Neuronal stem cell (in vitro differentiated cells): Measurements from ENCODE around the gene ACE2.

Experiments used
- DNase-seq: peaks from one replicate; pipeline ENCODE4 v3.0.0-alpha.2; 2013; ENCODE audit warnings: low spot score
- H2AFZ ChIP-seq: one replicate; pipeline ENCODE4 v1.6.1; 2013; ENCODE audit warnings: mild to moderate bottlenecking, low read length, inconsistent platforms
- H2AK5ac ChIP-seq: 2 replicates; pipeline ENCODE4 v1.6.1; 2013; ENCODE audit warnings: low read depth, mild to moderate bottlenecking, inconsistent platforms, low read length, moderate library complexity, mixed read lengths
- H2BK120ac ChIP-seq: 2 replicates; pipeline ENCODE4 v1.6.1; 2013; ENCODE audit warnings: low read depth, mild to moderate bottlenecking, inconsistent platforms, low read length, moderate library complexity, mixed read lengths
- H2BK12ac ChIP-seq: one replicate; pipeline ENCODE4 v1.6.1; 2013; ENCODE audit warnings: low read length, inconsistent platforms
- H2BK15ac ChIP-seq: 2 replicates; pipeline ENCODE4 v1.6.1; 2013; ENCODE audit warnings: mild to moderate bottlenecking, low read length, inconsistent platforms, mixed read lengths
- H2BK5ac ChIP-seq: one replicate; pipeline ENCODE4 v1.6.1; 2013; ENCODE audit warnings: inconsistent platforms, mild to moderate bottlenecking, low read length, moderate library complexity
- H3K14ac ChIP-seq: one replicate; pipeline ENCODE4 v1.6.1; 2013; ENCODE audit warnings: low read length, inconsistent platforms
- H3K18ac ChIP-seq: 2 replicates; pipeline ENCODE4 v1.6.1; 2013; ENCODE audit warnings: low read length, inconsistent platforms
- H3K23ac ChIP-seq: 2 replicates; pipeline ENCODE4 v1.6.1; 2013; ENCODE audit warnings: low read depth, mild to moderate bottlenecking, mixed read lengths, low read length, inconsistent platforms; ENCODE audit not compliant: poor library complexity
- H3K27ac ChIP-seq: replicated peaks from 3 replicates; pipeline ENCODE4 v1.5.1; 2013; ENCODE audit warnings: low read length, inconsistent platforms
- H3K27me3 ChIP-seq, 3 experiments: 2 replicates each; pipeline ENCODE4 v1.6.1; 2013; ENCODE audit warnings: low read length in 3 of 3, mild to moderate bottlenecking in 2 of 3, inconsistent platforms in 1 of 3, low read depth in 1 of 3, mixed read lengths in 1 of 3, moderate library complexity in 1 of 3; ENCODE audit not compliant: control insufficient read depth in 3 of 3, insufficient read depth in 3 of 3
- H3K36me3 ChIP-seq, 2 donors: replicated peaks in 1 of 2; 2 replicates each; pipeline ENCODE4 v1.6.1; 2013; ENCODE audit warnings: low read length in 2 of 2; ENCODE audit not compliant: control insufficient read depth in 2 of 2, insufficient read depth in 2 of 2
- H3K4ac ChIP-seq: 2 replicates; pipeline ENCODE4 v1.6.1; 2013; ENCODE audit warnings: inconsistent platforms, mild to moderate bottlenecking, low read length, moderate library complexity
- H3K4me1 ChIP-seq, 2 donors: 1 replicate in 1 of 2; 2 replicates in 1 of 2; pipeline ENCODE4 v1.6.1; 2013; ENCODE audit warnings: low read length in 2 of 2, low read depth in 1 of 2; ENCODE audit not compliant: control insufficient read depth in 2 of 2, insufficient read depth in 1 of 2
- H3K4me2 ChIP-seq: one replicate; pipeline ENCODE4 v1.6.1; 2013; ENCODE audit warnings: mild to moderate bottlenecking, low read length, inconsistent platforms; ENCODE audit not compliant: insufficient read depth, poor library complexity, severe bottlenecking
- H3K4me3 ChIP-seq, 2 donors: 2 replicates each; pipeline ENCODE4 v1.5.1; 2013; ENCODE audit warnings: low read length in 2 of 2, mild to moderate bottlenecking in 2 of 2, inconsistent platforms in 1 of 2, moderate library complexity in 1 of 2
- H3K79me1 ChIP-seq: one replicate; pipeline ENCODE4 v1.6.1; 2013; ENCODE audit warnings: low read depth, mild to moderate bottlenecking, inconsistent platforms, low read length, moderate library complexity
- H3K9ac ChIP-seq: one replicate; pipeline ENCODE4 v1.6.1; 2013; ENCODE audit warnings: mild to moderate bottlenecking, low read depth, low read length, inconsistent platforms; ENCODE audit not compliant: poor library complexity
- H3K9me3 ChIP-seq, 2 donors: replicated peaks in 1 of 2; 2 replicates each; pipeline versions ENCODE3 to v1.6.1; 2013; ENCODE audit warnings: low read length in 2 of 2, mild to moderate bottlenecking in 2 of 2, inconsistent platforms in 1 of 2, low read depth in 1 of 2, mixed read lengths in 1 of 2, moderate library complexity in 1 of 2; ENCODE audit not compliant: control insufficient read depth in 2 of 2, insufficient read depth in 1 of 2
- H4K8ac ChIP-seq: one replicate; pipeline ENCODE4 v1.6.1; 2013; ENCODE audit warnings: low read depth, mild to moderate bottlenecking, inconsistent platforms, low read length, moderate library complexity
- H4K91ac ChIP-seq: one replicate; pipeline ENCODE4 v1.6.1; 2013; ENCODE audit warnings: low read length, low read depth, mild to moderate bottlenecking, inconsistent platforms; ENCODE audit not compliant: poor library complexity
- WGBS, 2 donors: extraction: QIAGEN DNeasy Blood & Tissue Kit; methylation state at CpG; one replicate each; pipeline ENCODE4 v1.1.7; 2013; ENCODE audit warnings: missing lambda C conversion rate in 2 of 2, mixed read lengths in 1 of 2; ENCODE audit not compliant: insufficient read length in 2 of 2, insufficient replicate concordance in 1 of 2; ENCODE audit errors: extremely low coverage in 2 of 2; 5-methylcytosine and 5-hydroxymethylcytosine counted together

The ACE2 gene

DNA sequence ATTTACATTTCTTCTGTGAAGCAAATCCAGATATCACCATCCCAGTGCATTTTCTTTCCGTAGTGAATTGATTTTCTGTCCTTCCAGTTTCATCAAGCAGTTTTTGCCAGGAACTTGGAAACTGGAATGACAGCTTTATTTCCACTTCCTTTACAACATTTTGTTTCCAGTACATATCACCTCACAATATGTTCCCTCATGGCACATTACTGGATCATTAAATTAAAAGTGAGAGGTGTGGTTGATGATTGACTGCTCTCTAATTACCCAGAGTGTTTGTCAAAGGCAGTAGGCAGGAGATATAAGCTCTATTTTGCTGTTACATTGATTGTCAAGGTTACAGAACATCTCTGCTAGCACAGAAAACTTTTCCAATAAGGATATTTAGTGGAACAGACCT, 22.3 kb upstream of the ACE2 start:
- Histone ChIP-seq H3K23ac (no peak overlapping the region), H3K4ac (no peak overlapping the region), H3K4me1 (no peaks in the 10 kb centered on the region), H3K36me3 (no peaks in the 10 kb centered on the region), H2AFZ (no peak overlapping the region), H2AK5ac (no peak overlapping the region), H4K8ac (no peak overlapping the region), H2BK5ac (no peak overlapping the region), H3K18ac (no peak overlapping the region), H2BK12ac (no peak overlapping the region), H2BK15ac (no peak overlapping the region), H4K91ac (no peak overlapping the region), H3K4me3 (no peak overlapping the region), H3K27me3 (peaks cover 0 to 8% (median 0%) of the 10 kb centered on the region in 3 experiments), H3K79me1 (no peaks in the 10 kb centered on the region), H2BK120ac (no peak overlapping the region), H3K4me2 (no peak overlapping the region), H3K9ac (no peak overlapping the region), H3K14ac (no peak overlapping the region), H3K9me3 (no peaks in the 10 kb centered on the region), H3K27ac (no peak overlapping the region)
- no peak for DNase-seq
- no CpG with 5 or more reads among the region's 1 CpG for WGBS, 2 donors

DNA sequence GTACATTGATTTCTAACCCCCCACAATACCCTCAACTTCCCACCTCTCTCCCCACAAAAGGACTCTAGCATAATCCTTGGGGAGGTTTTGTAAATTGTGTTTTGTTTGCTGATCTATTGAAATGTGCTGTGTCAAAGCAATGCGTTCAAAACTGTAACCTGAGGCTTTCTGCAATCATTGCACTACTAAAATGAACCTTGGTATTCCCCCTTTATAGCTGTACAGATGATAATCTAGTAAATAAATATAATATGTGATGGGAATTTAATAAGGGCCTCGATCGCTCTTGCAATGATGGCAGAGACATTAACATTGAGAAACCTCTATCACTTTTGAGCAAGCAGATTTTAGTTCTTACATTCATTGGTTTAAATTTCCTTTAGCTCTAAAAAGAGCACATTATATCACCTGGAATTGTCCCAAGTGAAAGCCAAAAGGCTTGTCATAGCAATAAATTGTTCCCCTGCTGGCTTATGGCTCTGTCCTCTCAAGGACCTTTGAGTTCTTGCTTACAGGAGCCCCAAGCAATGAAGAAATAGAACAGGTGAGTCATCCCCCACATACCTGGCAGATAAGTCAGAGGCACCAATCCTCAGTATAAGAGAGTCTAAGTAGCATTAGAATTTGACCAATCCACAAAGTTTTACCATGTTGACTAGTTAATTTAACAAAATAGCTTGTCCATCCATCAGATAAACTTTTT, 18.4 kb upstream of the ACE2 start:
- H2BK12ac ChIP-seq = no peak overlapping the region
- no CpG with 5 or more reads among the region's 3 CpGs for WGBS, 2 donors
- H4K91ac ChIP-seq = no peak overlapping the region
- H3K14ac ChIP-seq = no peak overlapping the region
- H3K36me3 ChIP-seq = no peaks in the 10 kb centered on the region
- H3K9ac ChIP-seq = no peak overlapping the region
- no peak overlapping the region for H2BK5ac ChIP-seq
- H3K79me1 ChIP-seq = no peaks in the 10 kb centered on the region
- no peak overlapping the region for H3K23ac ChIP-seq
- no peak overlapping the region for H2AK5ac ChIP-seq
- H3K4me3 ChIP-seq = no peak overlapping the region
- H4K8ac ChIP-seq = no peak overlapping the region
- no peaks in the 10 kb centered on the region for H3K9me3 ChIP-seq
- no peaks in the 10 kb centered on the region for H3K4me1 ChIP-seq
- no peak overlapping the region for H2BK120ac ChIP-seq
- H3K4ac ChIP-seq = no peak overlapping the region
- no peak overlapping the region for H2BK15ac ChIP-seq
- peaks cover 0 to 16% (median 0%) of the 10 kb centered on the region in 3 experiments for H3K27me3 ChIP-seq
- no peak overlapping the region for H3K4me2 ChIP-seq
- no peak overlapping the region for H3K27ac ChIP-seq
- H2AFZ ChIP-seq = no peak overlapping the region
- no peak for DNase-seq
- no peak overlapping the region for H3K18ac ChIP-seq

DNA sequence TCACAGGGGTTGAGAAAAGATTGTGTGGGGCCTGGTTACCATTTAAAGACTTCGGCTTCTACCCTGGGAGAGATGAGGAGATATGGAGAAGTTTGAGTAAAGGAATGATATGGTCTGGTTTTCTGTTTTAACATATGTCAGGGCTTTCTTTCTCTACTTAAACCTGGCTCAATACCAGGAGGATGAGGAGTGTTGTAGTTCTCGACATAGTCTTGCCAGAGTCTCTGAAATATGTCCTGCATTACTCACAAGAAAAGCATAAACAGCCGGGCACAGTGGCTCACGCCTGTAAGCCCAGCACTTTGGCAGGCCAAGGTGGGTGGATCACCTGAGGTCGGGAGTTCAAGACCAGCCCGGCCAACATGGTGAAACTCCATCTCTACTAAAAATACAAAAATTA, 16.4 kb upstream of the ACE2 start:
- Histone ChIP-seq H3K4me3 (no peak overlapping the region), H3K4ac (no peak overlapping the region), H3K23ac (no peak overlapping the region), H2AK5ac (no peak overlapping the region), H2BK5ac (no peak overlapping the region), H3K27me3 (peaks cover 0 to 16% (median 0%) of the 10 kb centered on the region in 3 experiments), H2BK15ac (no peak overlapping the region), H3K14ac (no peak overlapping the region), H3K9me3 (no peaks in the 10 kb centered on the region), H3K27ac (no peak overlapping the region), H3K4me1 (no peaks in the 10 kb centered on the region), H3K36me3 (no peaks in the 10 kb centered on the region), H2BK120ac (no peak overlapping the region), H2AFZ (no peak overlapping the region), H3K79me1 (no peaks in the 10 kb centered on the region), H4K8ac (no peak overlapping the region), H4K91ac (no peak overlapping the region), H3K4me2 (no peak overlapping the region), H3K18ac (no peak overlapping the region), H2BK12ac (no peak overlapping the region), H3K9ac (no peak overlapping the region)
- no peak for DNase-seq
- no CpG with 5 or more reads among the region's 6 CpGs for WGBS, 2 donors

DNA sequence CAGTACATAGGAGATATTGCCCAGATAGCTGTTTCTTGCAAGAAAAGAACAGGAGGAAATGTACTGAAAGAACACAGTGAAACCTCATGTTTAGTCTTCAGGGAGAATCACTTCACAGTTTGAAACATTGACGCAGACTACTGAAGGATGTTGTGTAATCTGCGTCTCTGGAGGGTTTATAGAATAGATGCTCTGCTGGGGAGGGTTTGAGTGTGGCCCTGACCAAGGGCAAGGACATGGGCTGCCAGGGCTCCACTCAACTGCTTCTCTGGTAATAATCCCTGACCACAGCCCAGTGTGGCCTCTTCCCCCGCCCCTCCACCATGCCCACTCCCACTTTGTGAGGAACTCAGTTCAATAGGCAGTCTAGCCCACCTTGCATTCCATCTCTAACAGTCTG, 15.8 kb upstream of the ACE2 start:
- H3K4ac ChIP-seq = no peak overlapping the region
- no peak overlapping the region for H3K18ac ChIP-seq
- no peak overlapping the region for H3K14ac ChIP-seq
- no peak overlapping the region for H3K27ac ChIP-seq
- no peaks in the 10 kb centered on the region for H3K9me3 ChIP-seq
- no peaks in the 10 kb centered on the region for H3K4me1 ChIP-seq
- no peak overlapping the region for H2BK12ac ChIP-seq
- no peak overlapping the region for H3K4me2 ChIP-seq
- no CpG with 5 or more reads among the region's 3 CpGs for WGBS, 2 donors
- no peak overlapping the region for H3K4me3 ChIP-seq
- no peak overlapping the region for H2BK120ac ChIP-seq
- peaks cover 0 to 16% (median 0%) of the 10 kb centered on the region in 3 experiments for H3K27me3 ChIP-seq
- no peaks in the 10 kb centered on the region for H3K36me3 ChIP-seq
- no peak overlapping the region for H2AFZ ChIP-seq
- H3K79me1 ChIP-seq = no peaks in the 10 kb centered on the region
- no peak overlapping the region for H3K9ac ChIP-seq
- H2BK5ac ChIP-seq = no peak overlapping the region
- H2AK5ac ChIP-seq = no peak overlapping the region
- H3K23ac ChIP-seq = no peak overlapping the region
- no peak overlapping the region for H4K8ac ChIP-seq
- H4K91ac ChIP-seq = no peak overlapping the region
- H2BK15ac ChIP-seq = no peak overlapping the region
- no peak for DNase-seq
